Hypothalamus (tissue), 51 donors: ENCODE measurements around the gene ECD.
A peak's percentile ranks its signal among the peaks of the same experiment; 100 is the strongest.

Experiments used
- DNase-seq, 51 donors: peaks; one replicate each; lab custom pipeline; 2025; lab: John Stamatoyannopoulos, UW

The ECD gene

DNA sequence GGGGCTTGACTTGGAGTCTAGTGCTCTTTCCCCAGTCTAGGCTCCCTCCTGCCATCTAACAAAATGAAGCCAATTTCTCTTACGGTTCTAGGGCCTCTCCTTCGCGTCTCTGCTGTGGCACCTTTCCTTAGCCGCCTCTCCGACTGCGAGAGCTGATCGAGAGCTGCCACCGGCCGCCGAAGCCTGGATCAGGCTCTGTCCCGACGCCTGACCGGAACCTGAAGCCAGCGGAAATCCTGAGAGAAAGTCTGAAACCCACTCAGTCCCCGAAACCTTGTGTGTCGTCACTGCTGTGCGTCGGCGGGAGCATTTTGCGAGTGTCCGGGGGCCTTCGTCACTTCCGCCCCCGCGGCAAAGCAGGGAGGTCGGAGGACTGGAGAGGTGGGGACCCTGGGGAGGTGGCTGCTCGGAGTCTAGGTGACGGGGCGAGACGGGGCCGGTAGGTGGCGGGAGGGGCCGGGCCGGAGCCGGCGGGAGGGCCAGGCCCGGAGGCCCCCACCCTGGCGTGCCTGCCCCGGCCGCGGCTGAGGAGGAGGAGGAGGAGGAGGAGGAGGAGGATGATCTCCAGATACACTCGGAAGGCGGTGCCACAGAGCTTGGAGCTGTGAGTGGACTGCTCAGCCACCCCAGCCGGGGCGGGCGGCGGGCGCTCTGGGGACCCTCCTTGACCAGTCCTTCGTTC is at the start of gene ECD, which contains the start of gene FAM149B1:
Gene ECD, minus strand, starts transcription at position 226 of the 682 bp plus-strand sequence. CDS start 4,071 bp downstream, outside the sequence.
Gene FAM149B1, plus strand, starts transcription at position 337 of the 682 bp plus-strand sequence. Its CDS starts 221 bp downstream, at position 558.
- peak; percentile 70 to 97 (median 90) for DNase-seq

DNA sequence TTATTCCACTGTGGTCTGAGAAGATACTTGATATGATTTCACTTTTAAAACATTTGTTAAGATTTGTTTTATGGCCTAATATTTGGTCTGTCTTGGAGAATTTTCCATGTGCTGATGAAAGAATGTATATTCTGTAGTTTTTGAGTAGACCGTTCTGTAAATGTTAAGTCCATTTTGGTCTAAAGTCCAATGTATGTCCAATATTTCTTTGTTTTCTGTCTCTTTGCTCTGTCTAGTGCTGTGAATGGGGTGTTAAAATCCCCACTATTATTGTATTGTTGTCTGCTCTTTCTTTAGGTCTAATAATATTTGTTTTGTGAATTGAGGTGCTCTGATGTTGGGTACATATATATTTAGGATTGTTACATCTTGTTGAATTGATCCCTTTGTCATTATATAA is 47.9 kb upstream of the ECD start:
- DNase-seq, result no peak

DNA sequence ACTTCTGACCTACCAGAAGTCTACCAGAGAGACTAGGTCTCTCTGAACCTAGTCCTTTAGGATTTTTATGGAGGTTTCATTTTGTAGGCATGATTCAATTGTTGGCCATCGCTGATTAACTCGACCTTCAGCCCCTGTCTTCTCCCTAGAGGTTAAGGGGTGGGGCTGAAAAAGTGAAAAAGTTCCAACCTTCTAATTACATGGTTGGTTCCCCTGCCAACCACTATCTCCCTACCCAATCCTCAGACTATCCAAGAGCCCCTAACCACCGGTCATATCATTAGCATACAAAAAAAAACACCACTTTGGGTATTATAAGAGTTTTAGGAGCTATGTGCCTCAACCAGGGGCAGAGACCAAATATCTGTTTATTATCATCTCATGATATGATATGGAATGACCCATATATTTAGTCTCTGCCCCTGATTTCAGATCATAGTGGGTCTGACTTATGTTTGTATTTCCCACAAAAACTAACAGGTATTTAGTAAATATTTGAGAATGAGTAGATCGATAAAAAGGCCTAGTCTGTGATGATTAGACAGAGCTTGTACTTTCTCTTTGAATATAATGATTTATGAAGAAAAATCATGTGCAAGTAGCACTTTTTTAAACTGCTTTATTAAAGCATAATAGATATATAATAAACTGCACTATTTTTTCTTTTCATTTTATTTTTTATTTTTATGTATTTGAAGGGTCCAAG is 43.5 kb upstream of the ECD start:
- DNase-seq, result no peak

DNA sequence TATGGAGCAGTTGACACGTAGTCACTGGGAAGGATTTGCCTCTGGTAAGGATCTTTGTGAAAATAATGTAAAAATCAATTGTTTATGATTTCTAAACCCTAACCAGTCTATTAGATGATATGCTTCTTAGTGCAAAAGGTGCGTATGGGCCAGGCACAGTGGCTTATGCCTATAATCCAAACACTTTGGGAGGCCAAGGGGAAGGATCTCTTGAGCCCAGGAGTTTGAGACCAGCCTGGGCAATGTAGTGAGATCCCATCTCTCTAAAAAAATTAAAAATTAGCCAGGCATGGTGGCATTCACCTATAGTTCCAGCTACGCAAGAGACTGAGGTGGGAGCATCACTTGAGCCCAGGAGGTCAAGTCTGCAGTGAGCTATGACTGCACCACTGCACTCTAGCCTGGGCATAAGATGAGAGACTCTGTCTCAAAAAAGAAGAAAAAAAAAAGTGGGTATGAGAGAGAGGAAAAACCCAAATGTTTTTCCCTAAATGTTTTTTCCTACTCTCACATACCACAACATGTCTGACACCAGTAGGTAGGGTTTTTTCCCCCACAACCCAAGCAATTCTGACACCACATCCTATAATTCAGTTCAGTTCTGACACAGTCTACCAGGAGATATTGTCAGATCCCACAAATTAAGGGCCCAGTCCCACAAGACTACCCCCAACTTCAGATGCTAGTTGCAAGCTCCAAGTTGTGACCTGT is 42.7 kb upstream of the ECD start:
- no peak for DNase-seq

DNA sequence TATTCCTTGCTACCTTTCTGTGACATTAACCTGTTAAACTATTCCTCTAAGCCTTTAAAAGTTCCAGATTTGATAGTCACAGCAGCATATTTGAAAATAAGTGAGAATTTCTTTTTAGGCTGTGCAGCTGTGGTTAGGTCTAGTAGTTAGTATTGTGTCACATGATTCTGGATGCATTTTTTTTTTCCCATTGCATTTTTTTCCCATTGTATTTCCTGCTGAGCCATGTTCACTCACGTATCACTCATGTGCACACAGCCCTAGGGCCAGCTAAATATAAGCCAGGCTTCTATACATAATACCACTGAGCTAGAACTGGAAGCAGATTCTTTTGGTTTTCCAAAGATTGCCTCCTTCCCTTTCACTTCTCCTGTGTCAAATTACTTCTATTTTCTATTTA is 41.9 kb upstream of the ECD start:
- DNase-seq, result no peak

DNA sequence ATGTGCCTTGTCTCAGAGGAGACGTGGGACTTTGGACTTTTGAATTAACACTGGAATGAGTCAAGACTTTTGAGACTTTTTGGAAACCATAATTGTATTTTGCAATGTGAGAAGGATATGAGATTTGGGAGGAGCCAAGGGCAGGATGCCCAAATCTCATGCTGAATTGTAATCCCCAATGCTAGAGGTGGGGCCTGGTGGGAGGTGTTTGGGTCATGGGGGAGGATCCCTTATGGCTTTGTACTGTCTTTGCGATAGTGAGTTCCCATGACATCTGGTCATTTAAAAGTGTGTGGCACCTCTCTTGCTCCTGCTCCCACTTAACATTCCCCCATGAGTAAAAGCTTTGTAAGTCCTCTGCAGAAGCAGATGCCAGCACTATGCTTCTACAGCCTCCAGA is 40.1 kb upstream of the ECD start:
- DNase-seq, result peak in 1 of 51 donors; percentile 11

DNA sequence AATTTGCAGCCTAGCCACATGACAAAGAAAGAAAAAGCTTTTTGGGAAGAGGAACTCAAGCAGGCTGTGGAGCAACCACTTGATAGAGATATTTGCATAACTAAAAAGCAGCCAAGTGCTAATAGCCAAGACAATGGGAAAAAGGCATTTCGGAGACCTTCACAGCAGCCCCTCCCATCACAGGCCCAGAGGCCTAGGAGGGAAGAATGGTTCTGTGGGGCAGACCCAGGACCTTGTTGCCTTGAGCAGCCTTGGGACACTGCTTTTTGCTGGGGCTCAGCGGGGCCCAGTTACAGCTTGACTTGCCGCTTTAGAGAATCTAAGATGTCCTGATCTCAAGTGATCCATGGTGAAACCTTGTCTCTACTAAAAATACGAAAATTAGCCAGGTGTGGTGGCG is 38.6 kb upstream of the ECD start:
- DNase-seq, result no peak

DNA sequence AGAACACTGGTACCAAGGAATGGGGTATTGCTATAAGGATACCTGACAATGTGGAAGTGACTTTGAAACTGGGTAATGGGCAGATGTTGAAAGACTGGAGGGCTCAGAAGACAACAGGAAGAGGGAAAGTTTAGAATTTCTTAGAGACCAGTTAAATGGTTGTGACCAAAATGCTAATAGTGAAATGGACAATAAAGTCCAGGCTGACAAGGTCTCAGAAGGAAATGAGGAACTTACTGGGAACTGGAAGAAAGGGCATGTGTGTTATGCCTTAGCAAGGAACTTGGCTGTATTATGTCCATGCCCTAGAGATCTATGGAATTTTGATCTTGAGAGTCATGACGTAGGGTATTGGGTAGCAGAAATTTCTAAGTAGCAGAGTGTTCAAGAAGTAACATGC is 38.1 kb upstream of the ECD start:
- DNase-seq, result no peak

DNA sequence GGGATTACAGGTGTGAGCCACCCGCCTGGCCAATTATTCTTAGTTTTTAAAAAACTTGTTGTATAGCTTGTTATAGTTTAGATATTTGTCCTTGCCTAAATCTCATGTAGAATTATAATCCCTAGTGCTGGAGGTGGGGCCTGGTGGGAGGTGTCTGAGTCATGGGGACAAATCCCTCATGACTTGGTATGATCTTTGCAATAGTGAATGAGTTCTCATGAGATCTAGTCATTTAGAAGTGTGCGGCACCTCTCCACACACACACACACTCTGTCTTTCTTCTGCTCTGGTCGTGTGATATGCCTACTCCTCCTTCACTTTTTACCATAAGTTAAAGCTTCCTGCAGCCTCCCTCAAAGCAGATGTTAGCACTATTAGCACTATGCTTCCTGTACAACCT is 37.3 kb upstream of the ECD start:
- DNase-seq, result no peak

DNA sequence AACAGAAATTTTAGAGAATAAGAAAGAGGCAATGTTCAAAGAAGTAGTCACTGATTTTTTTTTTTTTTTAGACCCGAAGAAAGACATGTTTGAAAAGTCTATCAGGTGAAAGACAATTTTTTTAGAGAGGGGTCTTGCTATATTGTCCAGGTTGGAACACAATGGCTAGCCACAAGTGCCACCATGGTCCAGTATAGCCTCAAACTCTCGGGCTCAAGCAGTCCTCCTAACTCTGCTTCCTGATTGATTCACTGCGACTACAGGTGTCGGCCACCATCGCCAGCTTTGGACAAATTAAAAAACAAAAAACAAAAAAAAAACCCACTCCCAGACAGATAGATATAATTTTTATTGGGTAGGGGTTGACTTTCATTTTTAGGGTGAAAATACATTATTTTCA is 22.4 kb upstream of the ECD start:
- DNase-seq, result no peak

DNA sequence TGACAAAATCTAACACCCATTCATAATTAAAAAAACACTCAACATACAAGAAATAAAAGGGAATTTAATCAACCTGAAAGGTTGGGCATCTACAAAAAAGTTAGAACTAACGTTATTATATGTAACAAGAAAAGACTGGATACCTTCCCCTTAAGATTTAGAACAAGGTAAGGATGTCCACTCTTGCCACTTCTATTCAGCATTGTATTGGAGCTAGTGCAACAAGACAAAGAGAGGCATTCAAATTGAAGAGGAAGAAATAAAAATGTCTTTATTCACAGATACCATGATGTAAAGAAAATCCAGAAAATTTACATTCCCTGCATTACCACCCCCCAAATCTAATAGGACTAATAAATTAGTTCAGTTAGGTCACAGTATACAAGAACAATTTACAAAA is 18.5 kb upstream of the ECD start:
- no peak for DNase-seq

DNA sequence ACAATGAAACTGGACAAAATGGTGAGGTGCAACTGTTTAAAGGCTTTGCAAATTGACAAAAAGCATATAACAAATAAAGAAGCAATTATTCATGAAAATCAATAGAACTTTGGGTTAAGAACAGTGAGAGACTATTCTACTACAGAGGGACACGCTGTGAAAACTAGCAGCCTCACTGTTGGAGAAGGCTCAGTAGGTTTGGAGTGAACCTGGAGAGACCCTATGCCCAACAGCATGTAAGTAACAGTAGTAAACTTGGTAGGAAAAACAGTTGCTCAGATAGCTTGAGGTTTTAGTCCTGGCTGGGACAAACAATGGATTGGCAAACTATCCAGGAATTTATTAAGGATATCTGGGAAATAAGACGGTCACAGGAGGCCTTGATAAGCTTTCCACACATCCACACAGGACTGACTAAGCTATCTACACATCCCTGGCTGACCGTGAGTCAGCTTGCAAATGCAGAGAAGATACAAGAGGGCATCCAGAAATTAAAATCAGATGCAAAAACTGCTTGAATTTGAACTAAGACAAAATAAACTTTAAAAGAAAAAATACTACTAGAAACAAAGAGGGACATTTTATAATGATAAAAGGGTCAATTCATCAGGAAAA is 16.0 kb upstream of the ECD start:
- DNase-seq, result no peak

DNA sequence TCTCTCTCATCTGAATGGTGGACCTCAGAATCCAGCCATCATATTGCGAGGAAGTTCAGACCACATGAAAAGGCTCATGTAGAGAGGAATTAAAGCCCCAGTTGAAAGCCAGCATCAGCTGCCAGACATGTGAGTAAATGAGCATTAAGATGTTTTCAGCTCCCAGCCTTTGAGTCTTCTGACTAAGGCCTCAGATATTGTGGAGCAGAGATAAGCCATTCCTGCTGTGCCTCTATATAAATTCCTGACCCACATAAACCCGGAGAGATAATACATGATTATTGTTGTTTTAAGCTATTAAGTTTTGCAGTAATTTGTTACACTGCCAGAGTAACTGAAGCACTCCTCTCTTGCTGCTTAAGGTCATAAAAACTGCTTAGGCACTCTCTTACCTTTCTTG is 14.8 kb upstream of the ECD start:
- no peak for DNase-seq

DNA sequence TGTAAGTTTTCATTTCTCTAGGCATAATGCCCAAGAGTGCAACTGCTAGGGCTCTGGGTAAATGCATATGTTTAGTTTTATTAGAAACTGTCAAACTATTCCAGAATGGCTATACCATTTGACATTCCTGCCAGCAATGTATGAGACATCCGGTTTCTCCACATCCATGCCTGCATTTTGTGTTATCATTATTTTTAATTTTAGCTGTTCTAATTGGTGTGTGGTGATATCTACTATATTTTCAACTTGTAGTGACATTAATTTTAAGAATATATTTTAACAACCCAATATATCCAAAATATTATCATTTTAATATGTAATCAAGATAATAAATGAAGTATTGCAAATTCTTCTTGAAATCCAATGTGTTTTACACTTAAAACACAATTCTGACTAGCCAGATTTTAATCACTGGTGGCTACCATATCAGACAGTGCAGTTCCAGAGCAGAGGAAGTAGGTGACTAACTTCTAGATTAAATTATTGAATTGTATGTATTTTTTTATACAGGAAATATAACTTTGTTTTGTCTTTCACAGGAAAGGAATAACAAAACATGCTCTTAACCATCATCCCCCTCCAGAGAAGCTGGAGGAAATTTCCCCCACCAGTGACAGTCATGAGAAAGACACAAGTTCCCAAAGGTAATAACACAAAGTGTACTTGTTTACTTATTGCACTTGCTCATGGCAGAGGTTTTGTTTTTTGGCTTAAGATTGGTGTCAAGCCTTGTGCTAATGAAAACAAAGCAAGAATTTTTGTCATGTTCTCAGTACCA is 6.5 kb upstream of the ECD start:
- DNase-seq, result no peak

DNA sequence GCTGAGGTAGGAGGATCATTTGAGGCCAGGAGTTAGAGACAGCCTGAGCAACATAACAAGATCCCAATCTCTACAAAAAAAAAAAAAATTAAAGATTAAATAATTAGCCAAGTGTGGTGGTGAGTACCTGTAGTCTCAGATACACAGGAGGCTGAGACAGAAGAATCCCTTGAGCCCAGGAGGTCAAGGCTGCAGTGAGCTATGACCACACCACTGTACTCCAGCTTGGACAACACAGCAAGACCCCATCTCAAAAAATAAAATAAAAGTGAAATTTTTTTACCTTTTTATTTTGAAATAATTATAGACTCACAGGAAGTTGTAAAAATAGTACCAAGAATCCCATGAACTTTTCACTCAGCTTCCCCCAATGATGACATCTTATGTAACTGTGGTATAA is 5.1 kb upstream of the ECD start:
- no peak for DNase-seq

DNA sequence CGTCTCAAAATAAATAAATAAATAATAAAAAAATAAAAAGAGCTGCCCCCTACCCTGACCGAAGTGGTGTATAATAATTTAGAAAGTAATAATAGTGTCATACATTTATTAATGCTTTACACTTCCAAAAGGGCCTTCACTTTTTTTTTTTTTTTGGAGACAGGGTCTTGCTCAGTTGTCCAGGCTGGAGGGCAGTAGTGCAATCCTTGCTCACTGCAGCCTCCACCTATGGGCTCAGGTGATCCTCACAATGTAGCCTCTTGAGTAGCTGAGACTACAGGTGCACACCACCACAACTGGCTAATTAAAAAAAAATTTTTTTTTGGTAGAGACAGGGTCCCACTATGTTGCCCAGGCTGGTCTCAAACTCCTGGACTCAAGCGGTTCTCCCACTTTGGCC is 1.5 kb upstream of the ECD start:
- no peak for DNase-seq

DNA sequence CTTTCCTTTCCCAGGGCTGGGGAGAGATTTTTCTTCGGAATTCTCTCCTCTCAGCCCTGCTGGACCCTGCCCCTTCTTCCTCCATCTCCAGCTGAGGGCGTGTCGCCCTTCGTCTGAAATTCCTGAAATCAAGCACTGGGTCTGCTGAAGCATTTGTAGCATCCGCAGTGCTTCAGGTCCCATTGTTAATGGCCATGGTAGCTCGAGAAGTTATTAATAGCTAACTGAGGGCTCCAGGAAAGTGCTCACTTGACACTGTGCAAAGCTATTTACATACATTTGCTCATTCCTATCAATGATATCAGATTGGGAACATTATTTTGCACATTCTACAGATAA is 626 bp upstream of the ECD start:
- peak in 3 of 51 donors; percentile 39 to 84 (median 47) for DNase-seq

DNA sequence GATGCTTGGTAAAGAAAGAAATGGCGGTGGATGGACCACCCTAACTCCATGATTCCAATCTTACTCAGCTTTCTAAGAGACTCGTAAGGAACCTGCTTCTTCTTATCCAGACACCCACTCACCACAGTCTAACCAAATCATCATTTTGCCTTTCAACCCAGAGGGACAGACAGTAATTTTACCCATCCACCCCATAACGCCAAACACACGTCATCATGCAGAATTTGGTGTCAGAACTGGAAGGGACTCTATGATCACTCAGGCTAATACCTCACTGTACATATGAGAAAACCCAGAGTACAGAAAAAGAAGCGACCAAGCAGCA is 388 bp downstream of the ECD start:
- DNase-seq, result no peak

DNA sequence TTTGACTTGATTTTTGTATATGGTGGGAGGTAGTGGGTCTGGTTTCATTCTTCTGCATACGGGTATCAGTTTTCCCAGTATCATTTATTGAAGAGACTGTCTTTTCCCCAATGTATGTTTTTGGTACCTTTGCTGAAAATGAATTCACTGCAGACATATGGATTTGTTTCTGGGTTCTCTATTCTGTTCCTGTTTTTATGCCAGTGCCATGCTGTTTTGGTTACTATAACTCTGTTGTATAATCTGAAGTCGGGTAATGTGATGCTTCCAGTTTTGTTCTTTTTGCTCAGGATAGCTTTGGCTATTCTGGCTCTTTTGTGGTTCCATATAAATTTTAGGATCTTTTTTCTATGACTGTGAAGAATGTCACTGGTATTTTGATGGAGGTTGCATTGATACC is 836 bp downstream of the ECD start:
- DNase-seq, result no peak

DNA sequence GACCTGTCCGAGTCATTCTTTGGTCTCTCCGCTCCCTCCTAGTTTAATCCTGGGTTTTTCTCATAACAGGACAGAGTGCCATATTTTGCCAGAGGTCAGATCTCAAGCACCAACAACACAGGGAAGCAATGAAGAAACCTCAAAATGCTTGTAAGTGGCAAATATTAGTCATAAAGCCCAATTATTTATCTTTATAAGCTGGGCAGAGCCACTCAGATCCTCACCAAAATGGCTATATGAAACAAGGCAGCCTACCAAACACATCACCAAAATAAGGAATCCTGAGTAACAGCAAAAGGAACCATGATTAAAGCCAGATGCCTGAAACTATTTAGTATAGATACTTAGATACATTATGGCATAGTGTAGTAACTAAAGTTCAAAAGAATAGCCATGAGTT is 4.7 kb downstream of the ECD start:
- no peak for DNase-seq

DNA sequence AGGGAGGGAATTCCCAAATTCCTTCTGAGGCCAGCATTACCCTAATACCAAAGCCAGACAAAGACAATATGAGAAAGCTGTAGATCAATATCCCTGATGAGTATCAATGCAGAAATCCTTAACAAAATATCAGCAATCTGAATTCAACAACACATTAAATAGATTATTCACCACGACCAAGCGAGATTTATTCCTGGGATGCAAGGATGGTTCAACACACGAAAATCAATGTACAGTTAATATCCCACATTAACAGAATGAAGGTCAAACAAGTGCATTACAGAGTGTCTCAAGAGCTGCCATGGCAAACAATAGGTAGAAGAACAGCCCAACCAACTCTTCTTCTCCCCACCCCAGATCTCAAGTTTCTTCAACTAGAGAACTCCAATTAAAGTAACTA is 6.1 kb downstream of the ECD start:
- DNase-seq, result no peak
